WI38 (cell line): ENCODE results near the gene MYO1D.

Source experiments
- H3K4me3 ChIP-seq: 2 replicates; pipeline ENCODE4 v1.5.1; 2011; ENCODE audit warnings: low read depth, mild to moderate bottlenecking, control low read depth, low read length
- TF ChIP-seq, protein P1 (sequence below): IDR thresholded peaks from 2 replicates; pipeline ENCODE4 v1.5.1; 2012; ENCODE audit warnings: low read depth, mild to moderate bottlenecking, control low read depth, low read length

MYO1D gene

DNA sequence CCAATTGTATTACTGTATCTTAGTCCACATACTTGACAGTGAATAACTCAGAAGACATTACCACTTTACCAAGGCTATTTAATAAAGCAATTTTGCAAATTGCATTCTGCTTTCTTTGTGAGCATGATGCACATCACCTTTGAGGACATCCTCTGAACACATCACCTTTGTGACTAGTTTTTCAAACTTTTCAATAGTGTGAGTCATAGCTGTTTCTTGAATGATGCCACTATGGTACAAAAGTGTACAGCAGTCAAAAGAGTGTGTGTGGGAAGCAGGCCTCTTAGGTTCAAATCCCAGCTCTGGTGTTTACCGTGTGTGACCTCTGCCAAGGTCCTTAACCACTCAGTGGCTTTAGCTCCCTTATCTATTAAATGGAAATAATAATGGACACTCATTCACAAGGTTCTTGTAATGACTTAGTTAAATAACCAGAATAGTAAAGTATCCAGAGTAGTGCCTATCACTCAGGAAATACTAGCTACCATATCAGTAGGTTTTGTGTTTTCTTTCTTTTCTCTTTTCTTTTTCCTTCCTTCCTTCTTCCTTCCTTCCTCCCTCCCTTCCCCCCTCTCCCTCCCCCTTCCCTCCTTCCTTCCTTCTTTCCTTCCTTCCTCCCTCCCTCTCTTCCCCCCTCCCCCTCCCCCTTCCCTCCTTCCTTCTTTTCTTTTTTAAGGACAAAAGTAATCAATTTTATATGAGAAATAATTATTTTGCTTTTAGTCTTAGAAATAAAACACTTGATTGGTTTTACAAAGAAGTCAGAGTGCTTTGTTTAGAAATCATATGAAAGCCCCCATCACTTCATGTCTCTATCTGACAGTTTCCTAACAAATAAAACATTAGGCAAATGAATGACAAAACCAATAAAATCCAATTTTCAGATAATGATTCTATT is 178.9 kb downstream of the MYO1D start:
- TF ChIP-seq, protein P1, sequence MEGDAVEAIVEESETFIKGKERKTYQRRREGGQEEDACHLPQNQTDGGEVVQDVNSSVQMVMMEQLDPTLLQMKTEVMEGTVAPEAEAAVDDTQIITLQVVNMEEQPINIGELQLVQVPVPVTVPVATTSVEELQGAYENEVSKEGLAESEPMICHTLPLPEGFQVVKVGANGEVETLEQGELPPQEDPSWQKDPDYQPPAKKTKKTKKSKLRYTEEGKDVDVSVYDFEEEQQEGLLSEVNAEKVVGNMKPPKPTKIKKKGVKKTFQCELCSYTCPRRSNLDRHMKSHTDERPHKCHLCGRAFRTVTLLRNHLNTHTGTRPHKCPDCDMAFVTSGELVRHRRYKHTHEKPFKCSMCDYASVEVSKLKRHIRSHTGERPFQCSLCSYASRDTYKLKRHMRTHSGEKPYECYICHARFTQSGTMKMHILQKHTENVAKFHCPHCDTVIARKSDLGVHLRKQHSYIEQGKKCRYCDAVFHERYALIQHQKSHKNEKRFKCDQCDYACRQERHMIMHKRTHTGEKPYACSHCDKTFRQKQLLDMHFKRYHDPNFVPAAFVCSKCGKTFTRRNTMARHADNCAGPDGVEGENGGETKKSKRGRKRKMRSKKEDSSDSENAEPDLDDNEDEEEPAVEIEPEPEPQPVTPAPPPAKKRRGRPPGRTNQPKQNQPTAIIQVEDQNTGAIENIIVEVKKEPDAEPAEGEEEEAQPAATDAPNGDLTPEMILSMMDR, result no peak
- no peak overlapping the region for H3K4me3 ChIP-seq

DNA sequence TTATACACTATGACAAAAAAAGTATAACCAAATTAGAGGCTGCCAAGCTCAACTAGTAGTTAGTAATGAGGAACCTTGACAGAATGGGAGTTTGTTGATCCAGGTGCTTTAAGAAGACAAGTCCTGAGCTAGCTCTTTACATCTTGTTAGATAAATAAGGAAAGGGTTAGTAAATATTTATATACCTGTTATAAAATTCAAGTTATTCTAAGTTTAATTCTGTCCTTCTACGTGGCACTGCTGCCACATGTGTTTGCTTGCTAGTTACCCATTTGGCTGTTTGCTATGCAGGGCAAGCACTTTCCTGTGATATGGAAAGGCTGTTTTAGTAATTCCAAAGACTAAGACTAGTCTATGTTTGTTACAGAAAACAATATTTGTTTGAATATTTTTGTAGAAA is 180.5 kb downstream of the MYO1D start:
- H3K4me3 ChIP-seq, result no peak overlapping the region
- TF ChIP-seq, protein P1, result no peak

DNA sequence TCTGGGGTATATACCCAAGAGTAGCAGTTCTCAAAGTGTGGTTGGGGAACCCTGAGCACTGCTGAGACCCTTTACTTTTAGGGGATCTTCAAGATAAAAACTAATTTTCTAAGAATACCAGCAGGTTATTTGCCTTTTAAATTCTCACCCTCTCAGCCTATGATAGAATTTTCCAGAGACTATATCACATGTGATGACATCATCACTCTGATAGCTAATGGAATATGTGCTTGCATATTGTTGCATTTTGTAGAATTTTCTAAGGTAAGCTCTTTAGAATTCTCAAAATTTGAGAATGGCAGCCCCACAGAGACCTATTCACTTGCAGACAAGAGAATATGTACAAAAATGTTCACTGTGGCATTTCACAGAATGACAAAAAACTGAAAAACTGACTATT is 181.1 kb downstream of the MYO1D start:
- TF ChIP-seq, protein P1, result no peak
- H3K4me3 ChIP-seq, result no peak overlapping the region

DNA sequence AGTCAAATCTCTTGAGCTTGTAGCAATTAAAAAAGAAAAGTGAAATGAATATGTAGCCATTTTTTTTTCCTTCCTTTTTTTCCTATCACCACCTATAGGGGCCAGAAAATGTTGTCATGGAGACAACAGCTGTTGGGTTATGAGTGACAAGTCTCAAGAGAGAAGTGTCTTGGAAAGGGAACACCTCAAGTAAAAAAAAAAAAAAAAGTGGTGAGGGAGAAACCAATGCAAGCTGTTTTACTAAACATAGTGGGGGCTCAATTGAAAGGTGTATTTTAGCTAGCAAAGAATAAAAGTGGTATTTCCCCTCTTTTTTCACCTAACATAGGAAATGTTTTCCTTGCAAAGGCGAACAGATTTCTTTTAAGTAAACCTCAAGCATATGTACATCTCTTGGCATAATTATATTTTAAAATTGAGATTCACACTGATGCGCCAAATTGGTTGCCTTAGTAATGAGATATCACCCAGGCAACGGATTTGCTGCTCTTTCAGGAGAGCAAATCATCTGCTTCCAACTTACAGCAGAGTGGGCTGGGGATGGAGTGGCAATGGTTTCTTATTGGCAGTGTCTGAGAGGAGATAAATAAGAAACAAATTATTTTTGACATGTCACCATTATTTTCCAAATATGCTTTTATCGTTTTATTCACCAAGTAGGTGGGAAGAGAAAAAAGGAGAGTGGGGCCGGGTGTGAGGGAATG is 183.6 kb downstream of the MYO1D start:
- H3K4me3 ChIP-seq, result no peak overlapping the region
- TF ChIP-seq, protein P1, result no peak

DNA sequence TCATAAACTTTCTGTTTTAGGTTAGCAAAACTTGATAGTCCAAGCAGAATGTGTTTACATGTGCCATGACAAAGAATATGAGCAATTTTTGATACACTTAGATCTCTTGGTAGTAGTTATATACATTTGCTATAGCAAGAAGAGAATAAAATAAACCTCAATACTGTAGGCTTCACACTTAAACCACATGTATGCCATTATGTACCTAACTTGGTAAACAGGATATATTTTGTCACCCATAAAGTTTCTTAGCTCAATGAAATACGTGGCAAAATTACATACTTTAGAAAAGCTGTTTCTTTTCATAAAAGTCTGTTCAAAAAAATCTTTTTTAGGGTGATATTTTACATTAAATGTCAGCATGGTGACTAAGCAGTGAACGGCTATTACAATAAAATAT is 184.7 kb downstream of the MYO1D start:
- no peak overlapping the region for H3K4me3 ChIP-seq
- TF ChIP-seq, protein P1, result no peak

DNA sequence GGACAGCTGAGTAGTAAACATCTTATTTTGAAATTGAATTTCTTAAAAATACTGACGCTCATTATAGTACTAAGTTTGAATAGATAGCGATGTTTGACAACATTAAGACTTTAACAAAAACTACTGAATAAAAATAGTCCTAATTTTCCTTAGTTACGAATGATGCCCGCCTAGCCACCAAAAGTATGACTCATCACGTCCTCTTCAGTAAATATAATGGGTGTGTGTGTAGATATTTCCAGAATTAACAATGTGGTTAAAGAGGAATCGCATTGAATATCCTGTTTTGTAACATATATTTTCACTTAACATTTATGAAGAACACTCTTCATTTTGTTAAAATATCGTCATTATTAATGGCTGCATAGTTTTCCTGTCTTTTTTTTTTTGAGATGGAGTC is 187.6 kb downstream of the MYO1D start:
- no peak overlapping the region for H3K4me3 ChIP-seq
- TF ChIP-seq, protein P1, result no peak

DNA sequence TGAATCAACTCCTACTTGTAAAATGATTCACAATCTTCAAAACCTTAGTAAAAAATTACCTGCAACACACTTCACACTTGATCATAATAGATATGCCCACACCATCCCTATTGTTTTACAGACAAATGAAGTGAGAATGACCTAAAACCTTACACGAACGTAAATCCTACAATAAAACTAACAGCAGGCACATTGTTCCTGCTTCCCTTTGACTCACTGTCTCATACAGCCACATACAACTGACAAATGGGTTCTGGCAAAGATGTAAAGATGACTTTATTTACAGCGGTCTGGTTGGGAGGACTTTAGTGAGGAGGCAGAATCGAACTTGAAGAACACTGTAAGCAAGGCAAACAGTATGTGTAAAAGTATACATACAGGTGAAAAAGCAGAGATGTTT is 188.7 kb downstream of the MYO1D start:
- H3K4me3 ChIP-seq, result no peak overlapping the region
- TF ChIP-seq, protein P1, result no peak
